Fibroblast of lung (primary cell): ENCODE results near the gene MSI2.

ENCODE experiments used
- EZH2 ChIP-seq: IDR thresholded peaks from 2 replicates; pipeline ENCODE4 v1.5.1; 2012; ENCODE audit warnings: low read length, control low read depth, mild to moderate bottlenecking; ENCODE audit errors: missing control alignments
- TF ChIP-seq, protein P1 (sequence below), 2 donors: IDR thresholded peaks in 1 of 2; conservative IDR thresholded peaks in 1 of 2; 1 replicate in 1 of 2; 2 replicates in 1 of 2; pipeline ENCODE4 v1.5.1; 2011 to 2012; ENCODE audit warnings: low read length in 2 of 2, control low read depth in 1 of 2, inconsistent platforms in 1 of 2, low read depth in 1 of 2, mild to moderate bottlenecking in 1 of 2

DNA sequence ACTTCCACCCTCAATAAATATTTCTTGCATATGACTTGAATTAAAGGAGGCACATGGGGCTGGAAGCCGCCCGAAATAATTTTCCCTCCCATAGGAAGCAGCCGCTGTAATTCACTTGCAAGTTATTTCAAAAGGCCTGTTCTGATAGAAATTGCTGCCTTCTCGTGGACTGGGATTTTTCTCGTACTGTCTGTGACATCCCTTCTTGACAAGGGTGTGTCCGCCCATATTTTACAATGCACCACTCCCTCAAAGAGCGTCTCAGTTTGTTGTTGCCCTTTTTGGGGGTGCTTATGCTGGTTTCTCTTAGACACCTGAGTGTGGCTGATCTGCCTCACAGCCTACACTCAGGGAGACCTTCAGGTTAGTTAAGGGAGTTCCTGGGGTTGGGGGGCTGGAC, 160.0 kb downstream of the MSI2 start:
- TF ChIP-seq, protein P1, sequence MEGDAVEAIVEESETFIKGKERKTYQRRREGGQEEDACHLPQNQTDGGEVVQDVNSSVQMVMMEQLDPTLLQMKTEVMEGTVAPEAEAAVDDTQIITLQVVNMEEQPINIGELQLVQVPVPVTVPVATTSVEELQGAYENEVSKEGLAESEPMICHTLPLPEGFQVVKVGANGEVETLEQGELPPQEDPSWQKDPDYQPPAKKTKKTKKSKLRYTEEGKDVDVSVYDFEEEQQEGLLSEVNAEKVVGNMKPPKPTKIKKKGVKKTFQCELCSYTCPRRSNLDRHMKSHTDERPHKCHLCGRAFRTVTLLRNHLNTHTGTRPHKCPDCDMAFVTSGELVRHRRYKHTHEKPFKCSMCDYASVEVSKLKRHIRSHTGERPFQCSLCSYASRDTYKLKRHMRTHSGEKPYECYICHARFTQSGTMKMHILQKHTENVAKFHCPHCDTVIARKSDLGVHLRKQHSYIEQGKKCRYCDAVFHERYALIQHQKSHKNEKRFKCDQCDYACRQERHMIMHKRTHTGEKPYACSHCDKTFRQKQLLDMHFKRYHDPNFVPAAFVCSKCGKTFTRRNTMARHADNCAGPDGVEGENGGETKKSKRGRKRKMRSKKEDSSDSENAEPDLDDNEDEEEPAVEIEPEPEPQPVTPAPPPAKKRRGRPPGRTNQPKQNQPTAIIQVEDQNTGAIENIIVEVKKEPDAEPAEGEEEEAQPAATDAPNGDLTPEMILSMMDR (conservative IDR thresholded peaks at IDR 0.05 in 1 of 2, IDR thresholded peaks at IDR 0.05 in 1 of 2; ENCODE audit: low read depth in 1 of 2, low read length in 2 of 2) = no peak
- no peak for TF ChIP-seq EZH2
